GM12878 (cell line): ENCODE data around the gene FGF12. TPM values are rescaled to one million over a fixed set of nuclear protein-coding genes. Genes with fewer than 3 reads are reported as not detected.

Experiments
- ATAC-seq: fragments of 200-7000 bp; cut with Tn5 transposase; 3 replicates; pipeline ENCODE4 v1.9.1; 2020; ENCODE audit warnings: mild to moderate bottlenecking, moderate library complexity
- BruUV-seq: library from RNA; stranded (reverse); fragments of 400-500 nt; replicated peaks from 2 replicates; lab custom pipeline; 2021; lab: Mats Ljungman, UMichigan
- CTCF ChIA-PET: fragments of 300-600 bp; sonication (Branson Sonifier 250); formaldehyde crosslinking; extraction: SDS; loops from one replicate; lab custom pipeline; 2021; ENCODE audit warnings: inconsistent platforms; lab: Yijun Ruan, JAX
- POLR2A ChIA-PET: fragments of 350-600 bp; formaldehyde crosslinking; extraction: SDS; loops from one replicate; lab custom pipeline; 2021; ENCODE audit warnings: inconsistent platforms; lab: Charles Lee
- RAD21 ChIA-PET: fragments of 300-600 bp; sonication (Branson Sonifier 250); formaldehyde crosslinking; loops from one replicate; lab custom pipeline; 2023; ENCODE audit warnings: antibody characterized with exemption; ENCODE audit not compliant: unreplicated experiment; lab: Charles Lee
- SMC1A ChIA-PET: fragments of 300-600 bp; sonication (Branson Sonifier 250); formaldehyde crosslinking; loops from one replicate; lab custom pipeline; 2023; ENCODE audit not compliant: unreplicated experiment, uncharacterized antibody; lab: Charles Lee
- DNase-seq: peaks from one replicate; pipeline ENCODE4 v3.0.0-alpha.2; 2011; ENCODE audit warnings: low read depth, low spot score
- FAIRE-seq: peaks from 3 replicates; lab custom pipeline; 2011; peaks lifted over from hg19 to GRCh38; lab: Jason Lieb, UNC
- H2AFZ ChIP-seq: 2 replicates; pipeline ENCODE4 v1.6.0; 2011; ENCODE audit warnings: low read depth, low read length, control low read depth; ENCODE audit not compliant: control insufficient read depth
- H3K27ac ChIP-seq: 2 replicates; pipeline ENCODE4 v1.5.1; 2011; ENCODE audit warnings: control low read depth; ENCODE audit not compliant: control insufficient read depth, insufficient read depth
- H3K27me3 ChIP-seq, 2 experiments: replicated peaks in 1 of 2; 2 replicates each; pipeline versions ENCODE4 v1.6.0 to v1.6.1; 2011; ENCODE audit warnings: low read length in 1 of 2; ENCODE audit not compliant: control insufficient read depth in 2 of 2, insufficient read depth in 2 of 2
- H3K36me3 ChIP-seq, 2 experiments: 2 replicates each; pipeline ENCODE4 v1.5.1; 2011; ENCODE audit warnings: low read length in 1 of 2; ENCODE audit not compliant: control insufficient read depth in 2 of 2, insufficient read depth in 2 of 2
- H3K4me1 ChIP-seq: 2 replicates; pipeline ENCODE4 v1.6.1; 2011; ENCODE audit warnings: mild to moderate bottlenecking, low read length, moderate library complexity, mixed read lengths; ENCODE audit not compliant: control insufficient read depth, insufficient read depth
- H3K4me2 ChIP-seq: 2 replicates; pipeline ENCODE4 v1.6.0; 2011; ENCODE audit warnings: control low read depth; ENCODE audit not compliant: control insufficient read depth, insufficient read depth
- H3K4me3 ChIP-seq: fragments of 200-600 bp; sonication (generic); 2 replicates; pipeline ENCODE4 v1.5.1; 2016
- H3K79me2 ChIP-seq: 2 replicates; pipeline ENCODE4 v1.6.0; 2011; ENCODE audit warnings: low read length; ENCODE audit not compliant: control insufficient read depth, insufficient read depth
- H3K9ac ChIP-seq: 2 replicates; pipeline ENCODE4 v1.8.0; 2011; ENCODE audit warnings: low read length, control low read depth, mixed read lengths; ENCODE audit not compliant: control insufficient read depth, insufficient read depth
- H3K9me3 ChIP-seq: replicated peaks from 3 replicates; pipeline ENCODE4 v1.5.1; 2011; ENCODE audit warnings: mild to moderate bottlenecking, low read length; ENCODE audit not compliant: control insufficient read depth, insufficient read depth
- H4K20me1 ChIP-seq: 2 replicates; pipeline ENCODE4 v1.6.0; 2011; ENCODE audit not compliant: control insufficient read depth, insufficient read depth
- FOXM1 ChIP-seq: IDR thresholded peaks from 2 replicates; pipeline ENCODE4 v1.6.1; 2012; ENCODE audit warnings: low read depth, mild to moderate bottlenecking, inconsistent platforms, low read length, moderate library complexity
- GABPA ChIP-seq: IDR thresholded peaks from 2 replicates; pipeline ENCODE4 v1.6.1; 2014; ENCODE audit warnings: antibody characterized with exemption, low read depth, mild to moderate bottlenecking, inconsistent platforms
- IKZF2 ChIP-seq, 2 experiments: fragments of 450-650 bp; IDR thresholded peaks; 2 replicates each; pipeline ENCODE4 v1.6.1; 2017; ENCODE audit warnings: mild to moderate bottlenecking in 2 of 2, moderate library complexity in 2 of 2
- JUNB ChIP-seq: IDR thresholded peaks from 2 replicates; pipeline ENCODE4 v1.6.1; 2016; ENCODE audit warnings: antibody characterized with exemption, mild to moderate bottlenecking
- JUND ChIP-seq: IDR thresholded peaks from 2 replicates; pipeline ENCODE4 v1.6.1; 2012; ENCODE audit warnings: low read depth, mild to moderate bottlenecking, low read length, improper control_type of control experiment, moderate library complexity
- MEF2A ChIP-seq: IDR thresholded peaks from 2 replicates; pipeline ENCODE4 v1.6.1; 2011; ENCODE audit warnings: low read depth, mild to moderate bottlenecking, low read length, moderate library complexity; ENCODE audit not compliant: insufficient read depth
- MYB ChIP-seq: fragments of 150-350 bp; IDR thresholded peaks from 2 replicates; pipeline ENCODE4 v1.6.1; 2014; ENCODE audit warnings: mild to moderate bottlenecking, low read depth, low read length, borderline replicate concordance
- NFIC ChIP-seq: IDR thresholded peaks from 2 replicates; pipeline ENCODE4 v1.6.1; 2012; ENCODE audit warnings: low read depth, mild to moderate bottlenecking, inconsistent platforms, low read length, moderate library complexity
- POLR2A ChIP-seq: IDR thresholded peaks from 2 replicates; pipeline ENCODE4 v1.6.1; 2011; ENCODE audit warnings: low read depth, mild to moderate bottlenecking, low read length
- RELA ChIP-seq: fragments of 450-650 bp; IDR thresholded peaks from 2 replicates; pipeline ENCODE4 v1.8.0; 2014; ENCODE audit warnings: borderline replicate concordance; ENCODE audit not compliant: partially characterized antibody
- SRF ChIP-seq, 2 experiments: IDR thresholded peaks; 2 replicates each; pipeline ENCODE4 v1.6.1; 2011; ENCODE audit warnings: low read depth in 2 of 2, low read length in 2 of 2, mild to moderate bottlenecking in 1 of 2, moderate library complexity in 1 of 2
- TAF1 ChIP-seq: IDR thresholded peaks from 2 replicates; pipeline ENCODE4 v1.6.1; 2011; ENCODE audit warnings: mild to moderate bottlenecking, low read depth, low read length, borderline replicate concordance
- TCF7 ChIP-seq: IDR thresholded peaks from 2 replicates; pipeline ENCODE4 v1.6.1; 2014; ENCODE audit warnings: antibody characterized with exemption, borderline replicate concordance
- ZNF384 ChIP-seq: IDR thresholded peaks from 2 replicates; pipeline ENCODE4 v1.6.1; 2012; ENCODE audit warnings: low read depth, mild to moderate bottlenecking, low read length, improper control_type of control experiment, borderline replicate concordance
- in situ Hi-C: fragments of 300-500 bp; cut with MboI; formaldehyde crosslinking; loops from 9 replicates; pipeline ENCODE4 v1.14.3; 2018; ENCODE audit warnings: mixed read lengths
- intact Hi-C: fragments of 100-400 bp; cut with micrococcal nuclease; formaldehyde crosslinking; loops from one replicate; pipeline ENCODE4 v1.14.2; 2022; ENCODE audit not compliant: unreplicated experiment
- polyA plus RNA-seq, 11 experiments: library from polyadenylated mRNA; depleted of rRNA in 4 of 11; unstranded in 6 of 11; stranded (reverse) in 5 of 11; fragments of >200 nt; fragmentation: Nextera tagmentation in 4 of 11; fragmentation: Illumina TruSeq in 1 of 11; extraction: Ambion mirVana in 4 of 11; extraction: Trizol in 1 of 11; gene quantifications; 1 replicate in 1 of 11; 2 replicates in 10 of 11; pipeline versions ENCODE4 v1.2.1 to v1.2.3, GENCODE V29; 2011 to 2016; ENCODE audit warnings: inconsistent platforms in 2 of 11, missing spikeins in 2 of 11, low read depth in 1 of 11
- total RNA-seq, 4 experiments: library from RNA; depleted of rRNA in 3 of 4; stranded (reverse); fragments of >200 nt in 3 of 4; fragmentation: Illumina TruSeq in 1 of 4; extraction: Trizol in 1 of 4; gene quantifications; 2 replicates each; pipeline versions ENCODE4 v1.2.1 to v1.2.3, GENCODE V29; 2013 to 2021
- TF ChIP-seq, protein P1 (sequence below): fragments of 450-650 bp; formaldehyde crosslinking; IDR thresholded peaks from 2 replicates; pipeline ENCODE4 v1.4.0; 2022; ENCODE audit warnings: mild to moderate bottlenecking, moderate library complexity
- TF ChIP-seq, protein P2 (sequence below), 3 experiments: IDR thresholded peaks in 2 of 3; conservative IDR thresholded peaks in 1 of 3; 2 replicates each; pipeline ENCODE4 v1.5.1; 2011; ENCODE audit warnings: low read depth in 3 of 3, low read length in 3 of 3, mild to moderate bottlenecking in 3 of 3, control low read depth in 2 of 3, moderate library complexity in 2 of 3, inconsistent platforms in 1 of 3, mixed read lengths in 1 of 3; ENCODE audit not compliant: control insufficient read depth in 2 of 3, insufficient read depth in 1 of 3; ENCODE audit errors: extremely low read depth in 1 of 3
- TF ChIP-seq, protein P3 (sequence below): fragments of 450-650 bp; IDR thresholded peaks from 2 replicates; pipeline ENCODE4 v1.6.1; 2017; ENCODE audit warnings: low read depth, mild to moderate bottlenecking, moderate library complexity

FGF12 gene
- total and polyA plus RNA-seq, 10 of the 15 experiments (the other 5 are each of a cell fraction or from before 2014, with no cell fraction given): 0.03 to 0.43 (median 0.13) TPM; not detected in 7

DNA sequence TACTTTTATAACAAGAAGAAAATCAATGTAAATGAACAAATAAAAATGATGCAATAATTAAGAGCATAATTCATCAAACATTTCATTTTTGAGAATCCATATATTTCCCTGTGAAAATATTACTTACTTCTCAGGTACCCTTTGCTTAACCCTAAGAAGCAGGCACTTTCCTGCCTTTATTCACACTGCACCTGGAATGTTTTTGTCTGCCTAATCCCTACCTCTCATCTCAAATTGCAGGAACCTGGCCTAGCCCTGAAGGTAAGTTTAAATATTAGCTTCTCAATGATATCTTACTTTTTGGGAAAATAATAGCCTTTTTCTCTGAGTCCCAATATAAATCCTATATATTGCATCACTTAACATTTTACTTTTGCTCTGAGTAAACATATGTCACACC lies 559.1 kb downstream of the FGF12 start:
- intact Hi-C loops: no loop called here
- FAIRE-seq (no peak), DNase-seq (no peak), ATAC-seq (no peak)
- no peaks in the 10 kb centered on the region for H3K27me3 ChIP-seq
- H3K4me1 ChIP-seq: no peaks in the 10 kb centered on the region
- H3K9ac ChIP-seq: no peak overlapping the region
- ChIA-PET CTCF (no interaction called here), POLR2A (no interaction called here), RAD21 (interaction anchor here (0.5 kb wide), 1 partner anchor 923 kb away, joined by 3 read pairs; no protein-coding TSS in a partner anchor), SMC1A (interaction anchor here (0.8 kb wide), 1 partner anchor 37 kb away, joined by 3 read pairs; no protein-coding TSS in a partner anchor)
- in situ Hi-C loops: no loop called here
- no TSS peak for BruUV-seq
- no peak overlapping the region for H2AFZ ChIP-seq
- H3K36me3 ChIP-seq: no peaks in the 10 kb centered on the region
- no peaks in the 10 kb centered on the region for H3K79me2 ChIP-seq
- no peak overlapping the region for H3K27ac ChIP-seq
- no peak overlapping the region for H3K4me3 ChIP-seq
- H3K4me2 ChIP-seq: no peak overlapping the region
- H4K20me1 ChIP-seq: no peaks in the 10 kb centered on the region
- H3K9me3 ChIP-seq: no peaks in the 10 kb centered on the region
- TF ChIP-seq MEF2A (no peak), JUND (no peak), MYB (no peak), TAF1 (no peak), GABPA (no peak), TCF7 (no peak), IKZF2 (IDR thresholded peaks at IDR 0.05) (no peak), JUNB (no peak), RELA (no peak), ZNF384 (no peak), POLR2A (no peak), SRF (IDR thresholded peaks at IDR 0.05; ENCODE audit: low read depth in 2 of 2, low read length in 2 of 2) (no peak), FOXM1 (no peak), NFIC (no peak)
- TF ChIP-seq, protein P1, sequence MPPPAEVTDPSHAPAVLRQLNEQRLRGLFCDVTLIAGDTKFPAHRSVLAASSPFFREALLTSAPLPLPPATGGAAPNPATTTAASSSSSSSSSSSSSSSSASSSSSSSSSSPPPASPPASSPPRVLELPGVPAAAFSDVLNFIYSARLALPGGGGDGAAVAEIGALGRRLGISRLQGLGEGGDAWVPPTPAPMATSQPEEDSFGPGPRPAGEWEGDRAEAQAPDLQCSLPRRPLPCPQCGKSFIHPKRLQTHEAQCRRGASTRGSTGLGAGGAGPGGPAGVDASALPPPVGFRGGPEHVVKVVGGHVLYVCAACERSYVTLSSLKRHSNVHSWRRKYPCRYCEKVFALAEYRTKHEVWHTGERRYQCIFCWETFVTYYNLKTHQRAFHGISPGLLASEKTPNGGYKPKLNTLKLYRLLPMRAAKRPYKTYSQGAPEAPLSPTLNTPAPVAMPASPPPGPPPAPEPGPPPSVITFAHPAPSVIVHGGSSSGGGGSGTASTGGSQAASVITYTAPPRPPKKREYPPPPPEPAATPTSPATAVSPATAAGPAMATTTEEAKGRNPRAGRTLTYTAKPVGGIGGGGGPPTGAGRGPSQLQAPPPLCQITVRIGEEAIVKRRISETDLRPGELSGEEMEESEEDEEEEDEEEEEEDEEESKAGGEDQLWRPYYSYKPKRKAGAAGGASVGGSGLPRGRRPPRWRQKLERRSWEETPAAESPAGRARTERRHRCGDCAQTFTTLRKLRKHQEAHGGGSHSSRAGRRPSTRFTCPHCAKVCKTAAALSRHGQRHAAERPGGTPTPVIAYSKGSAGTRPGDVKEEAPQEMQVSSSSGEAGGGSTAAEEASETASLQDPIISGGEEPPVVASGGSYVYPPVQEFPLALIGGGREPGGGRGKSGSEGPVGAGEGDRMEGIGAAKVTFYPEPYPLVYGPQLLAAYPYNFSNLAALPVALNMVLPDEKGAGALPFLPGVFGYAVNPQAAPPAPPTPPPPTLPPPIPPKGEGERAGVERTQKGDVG: no peak
- TF ChIP-seq, protein P2, sequence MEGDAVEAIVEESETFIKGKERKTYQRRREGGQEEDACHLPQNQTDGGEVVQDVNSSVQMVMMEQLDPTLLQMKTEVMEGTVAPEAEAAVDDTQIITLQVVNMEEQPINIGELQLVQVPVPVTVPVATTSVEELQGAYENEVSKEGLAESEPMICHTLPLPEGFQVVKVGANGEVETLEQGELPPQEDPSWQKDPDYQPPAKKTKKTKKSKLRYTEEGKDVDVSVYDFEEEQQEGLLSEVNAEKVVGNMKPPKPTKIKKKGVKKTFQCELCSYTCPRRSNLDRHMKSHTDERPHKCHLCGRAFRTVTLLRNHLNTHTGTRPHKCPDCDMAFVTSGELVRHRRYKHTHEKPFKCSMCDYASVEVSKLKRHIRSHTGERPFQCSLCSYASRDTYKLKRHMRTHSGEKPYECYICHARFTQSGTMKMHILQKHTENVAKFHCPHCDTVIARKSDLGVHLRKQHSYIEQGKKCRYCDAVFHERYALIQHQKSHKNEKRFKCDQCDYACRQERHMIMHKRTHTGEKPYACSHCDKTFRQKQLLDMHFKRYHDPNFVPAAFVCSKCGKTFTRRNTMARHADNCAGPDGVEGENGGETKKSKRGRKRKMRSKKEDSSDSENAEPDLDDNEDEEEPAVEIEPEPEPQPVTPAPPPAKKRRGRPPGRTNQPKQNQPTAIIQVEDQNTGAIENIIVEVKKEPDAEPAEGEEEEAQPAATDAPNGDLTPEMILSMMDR (IDR thresholded peaks at IDR 0.05 in 2 of 3, conservative IDR thresholded peaks at IDR 0.05 in 1 of 3; ENCODE audit: control insufficient read depth in 2 of 3, extremely low read depth in 1 of 3, insufficient read depth in 1 of 3, low read depth in 3 of 3, low read length in 3 of 3): no peak
- TF ChIP-seq, protein P3, sequence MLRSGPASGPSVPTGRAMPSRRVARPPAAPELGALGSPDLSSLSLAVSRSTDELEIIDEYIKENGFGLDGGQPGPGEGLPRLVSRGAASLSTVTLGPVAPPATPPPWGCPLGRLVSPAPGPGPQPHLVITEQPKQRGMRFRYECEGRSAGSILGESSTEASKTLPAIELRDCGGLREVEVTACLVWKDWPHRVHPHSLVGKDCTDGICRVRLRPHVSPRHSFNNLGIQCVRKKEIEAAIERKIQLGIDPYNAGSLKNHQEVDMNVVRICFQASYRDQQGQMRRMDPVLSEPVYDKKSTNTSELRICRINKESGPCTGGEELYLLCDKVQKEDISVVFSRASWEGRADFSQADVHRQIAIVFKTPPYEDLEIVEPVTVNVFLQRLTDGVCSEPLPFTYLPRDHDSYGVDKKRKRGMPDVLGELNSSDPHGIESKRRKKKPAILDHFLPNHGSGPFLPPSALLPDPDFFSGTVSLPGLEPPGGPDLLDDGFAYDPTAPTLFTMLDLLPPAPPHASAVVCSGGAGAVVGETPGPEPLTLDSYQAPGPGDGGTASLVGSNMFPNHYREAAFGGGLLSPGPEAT: no peak
